GM10266 (cell line): ENCODE results near the gene INSC.

Experiments
- DNase-seq: peaks from one replicate; pipeline ENCODE4 v3.0.0; 2012; ENCODE audit errors: extremely low spot score
- TF ChIP-seq, protein P1 (sequence below): IDR thresholded peaks from 2 replicates; pipeline ENCODE4 v1.5.1; 2012; ENCODE audit warnings: mild to moderate bottlenecking, low read depth; ENCODE audit not compliant: control insufficient read depth, insufficient read depth; ENCODE audit errors: missing control alignments

Gene INSC

GRCh38 chr11:15119826-15120225, 5.1 kb downstream of the INSC start:
- TF ChIP-seq, protein P1, sequence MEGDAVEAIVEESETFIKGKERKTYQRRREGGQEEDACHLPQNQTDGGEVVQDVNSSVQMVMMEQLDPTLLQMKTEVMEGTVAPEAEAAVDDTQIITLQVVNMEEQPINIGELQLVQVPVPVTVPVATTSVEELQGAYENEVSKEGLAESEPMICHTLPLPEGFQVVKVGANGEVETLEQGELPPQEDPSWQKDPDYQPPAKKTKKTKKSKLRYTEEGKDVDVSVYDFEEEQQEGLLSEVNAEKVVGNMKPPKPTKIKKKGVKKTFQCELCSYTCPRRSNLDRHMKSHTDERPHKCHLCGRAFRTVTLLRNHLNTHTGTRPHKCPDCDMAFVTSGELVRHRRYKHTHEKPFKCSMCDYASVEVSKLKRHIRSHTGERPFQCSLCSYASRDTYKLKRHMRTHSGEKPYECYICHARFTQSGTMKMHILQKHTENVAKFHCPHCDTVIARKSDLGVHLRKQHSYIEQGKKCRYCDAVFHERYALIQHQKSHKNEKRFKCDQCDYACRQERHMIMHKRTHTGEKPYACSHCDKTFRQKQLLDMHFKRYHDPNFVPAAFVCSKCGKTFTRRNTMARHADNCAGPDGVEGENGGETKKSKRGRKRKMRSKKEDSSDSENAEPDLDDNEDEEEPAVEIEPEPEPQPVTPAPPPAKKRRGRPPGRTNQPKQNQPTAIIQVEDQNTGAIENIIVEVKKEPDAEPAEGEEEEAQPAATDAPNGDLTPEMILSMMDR = no peak
- DNase-seq = no peak

DNA sequence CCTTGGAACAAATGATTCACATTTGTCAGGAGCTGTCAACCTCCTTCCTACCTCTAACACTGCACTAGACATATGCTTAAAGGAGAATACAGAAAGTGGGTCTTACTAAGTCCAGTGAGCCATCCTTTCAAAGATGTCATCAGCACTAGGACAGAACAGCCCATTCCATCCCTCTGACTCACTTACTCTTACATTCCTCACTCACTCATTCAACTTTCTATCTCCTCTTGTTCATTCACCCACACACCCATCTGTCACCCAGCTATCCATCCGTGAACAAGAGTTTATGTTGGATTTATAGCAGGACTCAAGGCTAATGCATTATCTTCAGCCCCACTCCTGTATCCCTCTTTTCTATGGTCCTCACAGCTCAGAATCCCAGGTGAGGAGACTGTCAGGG, 9.1 kb downstream of the INSC start:
- DNase-seq = no peak
- TF ChIP-seq, protein P1 = no peak

DNA sequence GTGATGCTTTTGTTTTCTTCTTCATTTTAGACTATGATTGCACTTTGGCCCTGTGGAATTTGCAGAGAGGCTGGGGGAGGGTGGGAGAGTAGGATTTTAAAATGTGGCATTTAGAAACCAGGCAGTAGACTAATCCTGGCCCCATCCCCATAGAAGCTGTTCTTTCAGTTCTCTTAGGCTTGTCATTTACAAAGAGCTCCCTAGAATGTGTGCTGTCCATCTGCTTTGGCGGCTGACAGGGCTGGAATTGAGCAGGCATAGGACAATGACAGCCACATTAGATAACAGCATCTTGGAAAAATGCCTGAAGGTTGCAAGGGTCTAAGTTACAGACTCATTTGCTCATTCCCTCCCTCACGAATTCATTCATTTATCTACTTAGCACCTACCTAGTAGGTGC, 9.8 kb downstream of the INSC start:
- TF ChIP-seq, protein P1 = no peak

GRCh38 chr11:15127341-15127740, 12.6 kb downstream of the INSC start:
- DNase-seq = no peak
- TF ChIP-seq, protein P1 = no peak

More for the DNA sequence above, 9.8 kb downstream of the INSC start:
- no peak for DNase-seq

GRCh38 chr11:15128621-15129020, 13.9 kb downstream of the INSC start:
- no peak for DNase-seq
- TF ChIP-seq, protein P1 = no peak

- DNase-seq = no peak
- TF ChIP-seq, protein P1 = no peak
Measured at GRCh38 chr11:15136166-15136565, 21.4 kb downstream of the INSC start.

DNA sequence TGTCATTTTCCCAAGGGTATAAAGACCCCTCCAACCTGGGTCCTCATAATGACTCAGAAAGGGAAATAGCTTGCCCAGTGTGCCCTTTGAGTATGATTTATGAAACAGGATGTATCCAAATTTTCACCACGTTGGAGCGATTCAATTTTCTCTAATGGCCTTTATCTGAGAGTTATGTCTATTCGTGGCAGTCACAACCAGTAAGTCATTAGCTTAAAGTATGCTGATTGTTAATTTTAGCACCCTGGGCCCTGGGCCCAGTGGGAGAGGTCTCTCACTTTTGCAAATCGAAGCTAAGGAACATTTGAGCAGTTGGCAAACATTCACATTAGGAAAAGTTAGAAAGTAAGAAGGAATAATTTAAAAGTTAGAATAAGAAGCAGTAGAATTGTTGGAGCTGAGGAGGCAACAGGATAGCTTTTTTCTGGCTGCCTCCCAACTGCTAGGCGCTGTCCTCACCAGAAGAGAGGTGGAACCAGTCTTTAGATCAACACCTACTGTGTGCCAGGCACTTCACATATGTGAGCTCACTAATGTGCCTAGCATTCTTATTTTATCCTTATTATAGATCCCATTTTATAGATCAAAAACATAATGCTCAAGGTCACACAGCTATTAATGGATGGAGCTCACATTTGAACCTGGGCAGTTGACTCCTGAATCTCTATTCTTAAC, 24.5 kb downstream of the INSC start:
- TF ChIP-seq, protein P1 = no peak
- DNase-seq = no peak
